K562 (cell line): ENCODE measurements around the gene ZNF599. TPM values are rescaled to one million over a fixed set of nuclear protein-coding genes. Genes with fewer than 3 reads are reported as not detected.

Source experiments
- ATAC-seq: fragments of 200-7000 bp; cut with Tn5 transposase; 3 replicates; pipeline ENCODE4 v1.9.1; 2020; ENCODE audit warnings: moderate library complexity
- BruUV-seq: library from RNA; stranded (reverse); fragments of 400-500 nt; replicated peaks from 2 replicates; lab custom pipeline; 2021; lab: Mats Ljungman, UMichigan
- CTCF ChIA-PET: fragments of 300-600 bp; formaldehyde crosslinking; extraction: SDS; loops from one replicate; lab custom pipeline; 2021; ENCODE audit warnings: low intra/inter-chr PET ratio; lab: Yijun Ruan, JAX
- POLR2A ChIA-PET: fragments of 300-600, 350-650 bp; sonication (Branson Sonifier 250); formaldehyde crosslinking; extraction: SDS; loops from one replicate; lab custom pipeline; 2021; ENCODE audit warnings: antibody characterized with exemption, inconsistent platforms; lab: Yijun Ruan, JAX
- DNase-seq, 4 experiments: peaks; one replicate each; pipeline versions ENCODE4 v3.0.0 to v3.0.0-alpha.2; 2011 to 2018; ENCODE audit warnings: low spot score in 3 of 4, mixed read lengths in 3 of 4; ENCODE audit errors: extremely low read depth in 1 of 4
- FAIRE-seq: peaks from 2 replicates; lab custom pipeline; 2011; peaks lifted over from hg19 to GRCh38; lab: Jason Lieb, UNC
- H2AFZ ChIP-seq: 2 replicates; pipeline ENCODE4 v1.6.0; 2011; ENCODE audit warnings: low read depth, low read length, control low read depth, inconsistent platforms
- H3K27ac ChIP-seq: fragments of 200-600 bp; 3 replicates; pipeline ENCODE4 v1.8.0; 2011; ENCODE audit warnings: low read depth, mild to moderate bottlenecking, control low read depth, inconsistent platforms, low read length, moderate library complexity, mixed read lengths; ENCODE audit errors: extremely low read depth
- H3K27me3 ChIP-seq, 2 experiments: fragments of 300-600 bp in 1 of 2; 2 replicates in 1 of 2; 3 replicates in 1 of 2; pipeline versions ENCODE4 v1.6.0 to v1.8.0; 2011; ENCODE audit warnings: inconsistent platforms in 2 of 2, low read length in 2 of 2, mild to moderate bottlenecking in 1 of 2, mixed read lengths in 1 of 2, moderate library complexity in 1 of 2; ENCODE audit not compliant: control insufficient read depth in 2 of 2, insufficient read depth in 2 of 2
- H3K36me3 ChIP-seq: fragments of 300-600 bp; 3 replicates; pipeline ENCODE4 v1.8.0; 2011; ENCODE audit warnings: mild to moderate bottlenecking, low read length, inconsistent platforms; ENCODE audit not compliant: control insufficient read depth, insufficient read depth
- H3K4me1 ChIP-seq, 2 experiments: fragments of 200-600 bp in 1 of 2; replicated peaks in 1 of 2; 2 replicates in 1 of 2; 3 replicates in 1 of 2; pipeline versions ENCODE4 v1.5.1 to v1.8.0; 2011; ENCODE audit warnings: inconsistent platforms in 2 of 2, low read length in 2 of 2, mild to moderate bottlenecking in 1 of 2, mixed read lengths in 1 of 2, moderate library complexity in 1 of 2; ENCODE audit not compliant: control insufficient read depth in 2 of 2, insufficient read depth in 2 of 2
- H3K4me2 ChIP-seq: 2 replicates; pipeline ENCODE4 v1.6.1; 2011; ENCODE audit warnings: low read length, control low read depth, inconsistent platforms, mixed read lengths; ENCODE audit not compliant: insufficient read depth
- H3K4me3 ChIP-seq: fragments of 200-600 bp; sonication (generic), shearing (Covaris generic); 2 replicates; pipeline ENCODE4 v1.5.1; 2016; ENCODE audit warnings: control low read depth, inconsistent platforms
- H3K79me2 ChIP-seq: fragments of 200-600 bp; 3 replicates; pipeline ENCODE4 v1.8.0; 2011; ENCODE audit warnings: low read length, inconsistent platforms; ENCODE audit not compliant: control insufficient read depth, insufficient read depth
- H3K9ac ChIP-seq, 2 experiments: 2 replicates each; pipeline versions ENCODE4 v1.6.0 to v1.6.1; 2011; ENCODE audit warnings: low read depth in 2 of 2, low read length in 2 of 2, control low read depth in 1 of 2, inconsistent platforms in 1 of 2, mild to moderate bottlenecking in 1 of 2, mixed read lengths in 1 of 2; ENCODE audit not compliant: insufficient read depth in 1 of 2
- H3K9me1 ChIP-seq: one replicate; pipeline ENCODE4 v1.6.0; 2011; ENCODE audit warnings: inconsistent platforms, mild to moderate bottlenecking, low read length, moderate library complexity; ENCODE audit not compliant: control insufficient read depth, insufficient read depth
- H3K9me3 ChIP-seq: replicated peaks from 2 replicates; pipeline ENCODE4 v1.5.1; 2011; ENCODE audit warnings: low read depth, low read length, inconsistent platforms; ENCODE audit not compliant: control insufficient read depth, insufficient read depth
- H4K20me1 ChIP-seq: replicated peaks from 2 replicates; pipeline ENCODE4 v1.6.1; 2011; ENCODE audit warnings: low read length, inconsistent platforms, mixed read lengths; ENCODE audit not compliant: control insufficient read depth, insufficient read depth
- CEBPB ChIP-seq: fragments of 450-650 bp; IDR thresholded peaks from 2 replicates; pipeline ENCODE4 v1.6.1; 2016; ENCODE audit warnings: missing genetic modification characterization, missing compliant biosample characterization
- CEBPG ChIP-seq, 3 experiments: fragments of 200-800 bp in 1 of 3; sonication (Bioruptor generic) in 1 of 3; sonication (generic) in 1 of 3; formaldehyde crosslinking in 1 of 3; IDR thresholded peaks in 2 of 3; conservative IDR thresholded peaks in 1 of 3; 2 replicates each; pipeline versions ENCODE4 v1.6.1 to v1.8.0; 2016 to 2022; ENCODE audit warnings: missing compliant biosample characterization in 2 of 3, missing genetic modification characterization in 2 of 3, mild to moderate bottlenecking in 1 of 3, missing genetic modification reagents in 1 of 3
- CREB3L1 ChIP-seq: fragments of 450-650 bp; IDR thresholded peaks from 2 replicates; pipeline ENCODE4 v1.6.1; 2014; ENCODE audit warnings: low read depth, mild to moderate bottlenecking, moderate library complexity, borderline replicate concordance
- ESRRB ChIP-seq: fragments of 250-450 bp; sonication (Bioruptor Pico); IDR thresholded peaks from 2 replicates; pipeline ENCODE4 v1.5.0; 2020; ENCODE audit warnings: mild to moderate bottlenecking, moderate library complexity, borderline replicate concordance
- GABPB1 ChIP-seq: sonication (generic); formaldehyde crosslinking; IDR thresholded peaks from 2 replicates; pipeline ENCODE4 v1.8.0; 2022; ENCODE audit warnings: mild to moderate bottlenecking, missing genetic modification reagents
- GMEB1 ChIP-seq: fragments of 250-450 bp; sonication (Bioruptor Pico); IDR thresholded peaks from 2 replicates; pipeline ENCODE4 v1.4.0; 2020; ENCODE audit warnings: mild to moderate bottlenecking
- HSF4 ChIP-seq: fragments of 250-450 bp; sonication (Bioruptor Pico); IDR thresholded peaks from 2 replicates; pipeline ENCODE4 v2.1.2; 2022; ENCODE audit warnings: mild to moderate bottlenecking, moderate library complexity, borderline replicate concordance
- MLLT1 ChIP-seq, 2 experiments: fragments of 450-650 bp; IDR thresholded peaks; 2 replicates each; pipeline ENCODE4 v1.6.1; 2016
- NCOR1 ChIP-seq: fragments of 450-650 bp; IDR thresholded peaks from 2 replicates; pipeline ENCODE4 v1.6.1; 2016; ENCODE audit warnings: mild to moderate bottlenecking, moderate library complexity
- PYGO2 ChIP-seq: fragments of 450-650 bp; IDR thresholded peaks from 2 replicates; pipeline ENCODE4 v1.6.1; 2016; ENCODE audit warnings: mild to moderate bottlenecking, missing genetic modification characterization, moderate library complexity, missing compliant biosample characterization
- RNF2 ChIP-seq: sonication (generic); IDR thresholded peaks from 2 replicates; pipeline ENCODE4 v1.6.1; 2016
- SMARCA4 ChIP-seq: fragments of 450-650 bp; IDR thresholded peaks from 2 replicates; pipeline ENCODE4 v1.6.1; 2016
- SREBF2 ChIP-seq: sonication (generic); formaldehyde crosslinking; IDR thresholded peaks from 2 replicates; pipeline ENCODE4 v1.4.0; 2020; ENCODE audit warnings: mild to moderate bottlenecking, missing genetic modification reagents
- STAG1 ChIP-seq: sonication (generic); formaldehyde crosslinking; IDR thresholded peaks from 2 replicates; pipeline ENCODE4 v1.5.0; 2020; ENCODE audit warnings: missing genetic modification reagents, borderline replicate concordance
- TAL1 ChIP-seq: fragments of 450-650 bp; IDR thresholded peaks from 2 replicates; pipeline ENCODE4 v1.6.1; 2016; ENCODE audit warnings: mild to moderate bottlenecking
- ZBTB1 ChIP-seq: sonication (generic); formaldehyde crosslinking; IDR thresholded peaks from 2 replicates; pipeline ENCODE4 v1.8.1; 2023; ENCODE audit warnings: missing genetic modification reagents, low read depth, mild to moderate bottlenecking, borderline replicate concordance
- ZNF57 ChIP-seq: fragments of 450-650 bp; formaldehyde crosslinking; IDR thresholded peaks from 2 replicates; pipeline ENCODE4 v1.4.0; 2020; ENCODE audit warnings: mild to moderate bottlenecking, moderate library complexity
- WGBS: fragments of 100-300 bp; shearing (Covaris generic); methylation state at CpG from one replicate; pipeline ENCODE4 v1.1.6; 2016; ENCODE audit warnings: low coverage, mixed read lengths; ENCODE audit not compliant: insufficient coverage; ENCODE audit errors: missing lambda C conversion rate; 5-methylcytosine and 5-hydroxymethylcytosine counted together
- in situ Hi-C: fragments of 300-500 bp; cut with MboI; formaldehyde crosslinking; loops from 4 replicates; pipeline ENCODE4 v1.15.0; 2018; ENCODE audit warnings: inconsistent platforms, mixed read lengths
- intact Hi-C: fragments of 100-400 bp; cut with micrococcal nuclease; formaldehyde crosslinking; loops from 2 replicates; pipeline ENCODE4 v1.14.2; 2022
- polyA plus RNA-seq, 8 experiments: library from polyadenylated mRNA; depleted of rRNA in 4 of 8; stranded (reverse) in 5 of 8; unstranded in 3 of 8; fragments of >200 nt; fragmentation: Nextera tagmentation in 2 of 8; fragmentation: Illumina TruSeq in 1 of 8; extraction: Ambion mirVana in 2 of 8; extraction: Trizol in 1 of 8; gene quantifications; 2 replicates each; pipeline versions ENCODE4 v1.2.1 to v1.2.3, GENCODE V29; 2011 to 2014; ENCODE audit warnings: inconsistent platforms in 1 of 8, missing spikeins in 1 of 8
- total RNA-seq, 7 experiments: library from RNA; depleted of rRNA in 6 of 7; stranded (reverse); fragments of >200 nt in 6 of 7; fragmentation: Illumina TruSeq in 2 of 7; extraction: Trizol in 2 of 7; gene quantifications; 2 replicates each; pipeline versions ENCODE4 v1.2.1 to v1.2.3, GENCODE V29; 2011 to 2021; ENCODE audit warnings: low replicate concordance in 1 of 7

Gene ZNF599
- total and polyA plus RNA-seq, 9 of the 15 experiments (the other 6 are each of a cell fraction or from before 2014, with no cell fraction given): 0.71 to 6.7 (median 2.8) TPM

- peak overlapping the region; percentile 94 for H2AFZ ChIP-seq
- FAIRE-seq (peak; percentile 80), ATAC-seq (no peak), DNase-seq (peak in 2 of 4 experiments; percentile 20 to 40)
- H3K9me3 ChIP-seq: no peaks in the 10 kb centered on the region
- ChIA-PET CTCF (interaction anchor here (1.0 kb wide), 1 partner anchor 278 kb away, joined by 3 read pairs; no protein-coding TSS in a partner anchor), POLR2A (no interaction called here)
- intact Hi-C loops: loop anchor here (2.0 kb wide), 1 partner anchor 278 kb away; no protein-coding TSS in a partner anchor
- H3K4me3 ChIP-seq: peak overlapping the region; percentile 52
- H3K9ac ChIP-seq: peak overlapping the region; percentile 86 to 93
- peak overlapping the region; percentile 93 for H3K27ac ChIP-seq
- H3K9me1 ChIP-seq: peaks cover 6% of the 10 kb centered on the region
- no peaks in the 10 kb centered on the region for H4K20me1 ChIP-seq
- H3K79me2 ChIP-seq: peaks cover 22% of the 10 kb centered on the region; the same call in 2 of the 3 replicates
- no peaks in the 10 kb centered on the region for H3K27me3 ChIP-seq
- H3K4me2 ChIP-seq: peak overlapping the region; percentile 98
- TSS peak; percentile 69 for BruUV-seq
- H3K36me3 ChIP-seq: peaks cover 16% of the 10 kb centered on the region; the same call in 2 of the 3 replicates
- in situ Hi-C loops: no loop called here
- WGBS: 3% methylated on average over 16 of the region's 16 CpGs
- peaks cover 30 to 35% of the 10 kb centered on the region in 2 experiments for H3K4me1 ChIP-seq
- TF ChIP-seq HSF4 (no peak), CEBPB (peak; percentile 94), NCOR1 (0 out of 2 replicates have a peak, but pooled peaks have one; percentile 1), ESRRB (CRISPR knock-in tag) (no peak), MLLT1 (IDR thresholded peaks at IDR 0.05) (no peak; a peak in 1 of 4 replicates), SREBF2 (no peak), ZNF57 (no peak), RNF2 (no peak; the same call in 1 of the 2 replicates), GABPB1 (CRISPR knock-in tag) (no peak), CEBPG (CRISPR knock-in tag; IDR thresholded peaks at IDR 0.05) (peak; percentile 59), CEBPG (tag; conservative IDR thresholded peaks at IDR 0.05 in 1 of 2, IDR thresholded peaks at IDR 0.05 in 1 of 2) (peak; percentile 91 to 92), TAL1 (0 out of 2 replicates have a peak, but pooled peaks have one; percentile 16), GMEB1 (no peak), ZBTB1 (CRISPR knock-in tag) (no peak), STAG1 (CRISPR knock-in tag) (no peak), CREB3L1 (peak; percentile 5; the same call in 1 of the 2 replicates), PYGO2 (tag) (no peak), SMARCA4 (peak; percentile 29; the same call in 1 of the 2 replicates)
Measured at GRCh38 chr19:34734537-34735103, 38.4 kb downstream of the ZNF599 start.
